Measurements from ENCODE around the gene PLCH1.

PLCH1 gene

GRCh38 chr3:155329513-155330048 lies 415.3 kb downstream of the PLCH1 start:
- no peak for DNase-seq

GRCh38 chr3:155327871-155328270 lies 417.0 kb downstream of the PLCH1 start:
- DNase-seq, result no peak

- no peak for DNase-seq
These were observed 417.4 kb downstream of the PLCH1 start for GRCh38 chr3:155327430-155327829.

- no peak for DNase-seq
These were observed 418.0 kb downstream of the PLCH1 start for GRCh38 chr3:155326901-155327300.

- no peak for DNase-seq
These were observed 418.6 kb downstream of the PLCH1 start for GRCh38 chr3:155326244-155326643.

Data from CD4-positive, alpha-beta T cell treated with Interleukin-1 beta for 1 hour (primary cell).